ENCODE data around the gene MYRIP.

Gene MYRIP

GRCh38 chr3:40191850-40192448 lies 382.5 kb downstream of the MYRIP start:
- Histone ChIP-seq H3K4me3 (ENCODE audit: low read length) (no peak overlapping the region), H3K79me2 (ENCODE audit: control insufficient read depth, low read length) (no peaks in the 10 kb centered on the region), H3K9me3 (ENCODE audit: control insufficient read depth, insufficient read depth, low read length) (no peaks in the 10 kb centered on the region), H3K9me2 (replicated peaks; ENCODE audit: control insufficient read depth, low read length) (no peaks in the 10 kb centered on the region), H4K20me1 (ENCODE audit: control insufficient read depth, insufficient read depth, low read depth, low read length) (no peaks in the 10 kb centered on the region), H3K4me1 (ENCODE audit: control insufficient read depth, low read length) (no peaks in the 10 kb centered on the region), H3F3A (ENCODE audit: control insufficient read depth, insufficient read depth) (no peaks in the 10 kb centered on the region), H3K27me3 (ENCODE audit: control insufficient read depth, low read length) (peaks cover 11% of the 10 kb centered on the region), H3K4me2 (ENCODE audit: low read length) (no peak overlapping the region), H3K36me3 (ENCODE audit: control insufficient read depth, low read length) (no peaks in the 10 kb centered on the region), H3K27ac (ENCODE audit: low read depth, low read length) (no peak overlapping the region)
- TF ChIP-seq CTCF (IDR thresholded peaks at IDR 0.05; ENCODE audit: low read depth, low read length, poor library complexity, severe bottlenecking), result peak; percentile 70
- TF ChIP-seq EZH2phosphoT487 (IDR thresholded peaks at IDR 0.05; ENCODE audit: borderline replicate concordance, low read length), result no peak

GRCh38 chr3:40192628-40193027 lies 383.2 kb downstream of the MYRIP start:
- no peaks in the 10 kb centered on the region for H3K9me3 ChIP-seq (ENCODE audit: control insufficient read depth, insufficient read depth, low read length)
- no peaks in the 10 kb centered on the region for H4K20me1 ChIP-seq (ENCODE audit: control insufficient read depth, insufficient read depth, low read depth, low read length)
- H3K27me3 ChIP-seq (ENCODE audit: control insufficient read depth, low read length), result peaks cover 16% of the 10 kb centered on the region
- no peaks in the 10 kb centered on the region for H3K9me2 ChIP-seq (replicated peaks; ENCODE audit: control insufficient read depth, low read length)
- no peaks in the 10 kb centered on the region for H3F3A ChIP-seq (ENCODE audit: control insufficient read depth, insufficient read depth)
- no peaks in the 10 kb centered on the region for H3K36me3 ChIP-seq (ENCODE audit: control insufficient read depth, low read length)
- no peak overlapping the region for H3K4me3 ChIP-seq (ENCODE audit: low read length)
- no peak overlapping the region for H3K27ac ChIP-seq (ENCODE audit: low read depth, low read length)
- no peaks in the 10 kb centered on the region for H3K4me1 ChIP-seq (ENCODE audit: control insufficient read depth, low read length)
- H3K79me2 ChIP-seq (ENCODE audit: control insufficient read depth, low read length), result no peaks in the 10 kb centered on the region
- H3K4me2 ChIP-seq (ENCODE audit: low read length), result no peak overlapping the region
- TF ChIP-seq CTCF (IDR thresholded peaks at IDR 0.05; ENCODE audit: low read depth, low read length, poor library complexity, severe bottlenecking) (no peak), EZH2phosphoT487 (IDR thresholded peaks at IDR 0.05; ENCODE audit: borderline replicate concordance, low read length) (no peak)

GRCh38 chr3:40196966-40197365 lies 387.6 kb downstream of the MYRIP start:
- peaks cover 17% of the 10 kb centered on the region for H3K27me3 ChIP-seq (ENCODE audit: control insufficient read depth, low read length)
- TF ChIP-seq EZH2phosphoT487 (IDR thresholded peaks at IDR 0.05; ENCODE audit: borderline replicate concordance, low read length) (no peak), CTCF (IDR thresholded peaks at IDR 0.05; ENCODE audit: low read depth, low read length, poor library complexity, severe bottlenecking) (no peak)
- no peak overlapping the region for H3K27ac ChIP-seq (ENCODE audit: low read depth, low read length)
- H3K4me3 ChIP-seq (ENCODE audit: low read length), result no peak overlapping the region
- no peaks in the 10 kb centered on the region for H3K36me3 ChIP-seq (ENCODE audit: control insufficient read depth, low read length)
- H3K79me2 ChIP-seq (ENCODE audit: control insufficient read depth, low read length), result no peaks in the 10 kb centered on the region
- no peak overlapping the region for H3K4me2 ChIP-seq (ENCODE audit: low read length)
- H4K20me1 ChIP-seq (ENCODE audit: control insufficient read depth, insufficient read depth, low read depth, low read length), result no peaks in the 10 kb centered on the region
- H3K4me1 ChIP-seq (ENCODE audit: control insufficient read depth, low read length), result no peaks in the 10 kb centered on the region
- H3K9me2 ChIP-seq (replicated peaks; ENCODE audit: control insufficient read depth, low read length), result no peaks in the 10 kb centered on the region
- no peaks in the 10 kb centered on the region for H3F3A ChIP-seq (ENCODE audit: control insufficient read depth, insufficient read depth)
- H3K9me3 ChIP-seq (ENCODE audit: control insufficient read depth, insufficient read depth, low read length), result no peaks in the 10 kb centered on the region

Data from DOHH2 (cell line).